ENCODE measurements around the gene MEA1.
A peak's percentile ranks its signal among the peaks of the same experiment; 100 is the strongest.

Gene MEA1

GRCh38 chr6:43013843-43014433, at the start of gene MEA1, which contains the start of gene KLHDC3:
MEA1 (minus strand) TSS chr6:43013946; CDS start chr6:43013813, 133 bp downstream.
KLHDC3 (plus strand) TSS chr6:43014249; CDS start chr6:43017193, 2,944 bp downstream.
- peak within 1 kb of the TSS; percentile 90 for H3K4me2 ChIP-seq
- H3K79me2 ChIP-seq (ENCODE audit: insufficient read depth, low read depth), result peaks cover 25% of the 10 kb centered on the region; the same call in 1 of the 2 replicates
- H3K4me1 ChIP-seq (ENCODE audit: low read depth, poor library complexity, severe bottlenecking), result peaks cover 24% of the 10 kb centered on the region
- no peaks in the 10 kb centered on the region for H4K20me1 ChIP-seq (ENCODE audit: insufficient read depth)
- no peak within 1 kb of the TSS for H3K4me3 ChIP-seq (IDR thresholded peaks at IDR 0.05; ENCODE audit: insufficient read depth, low read depth, low read length)
- no peak within 1 kb of the TSS; the same call in 1 of the 2 replicates for H3K27ac ChIP-seq
- H3K36me3 ChIP-seq (ENCODE audit: insufficient read depth), result no peaks in the 10 kb centered on the region
- no peaks in the 10 kb centered on the region for H3K27me3 ChIP-seq (ENCODE audit: insufficient read depth, low read depth)
- peak within 1 kb of the TSS; percentile 36; the same call in 1 of the 2 replicates for H3K9ac ChIP-seq
- TF ChIP-seq CTCF (conservative IDR thresholded peaks at IDR 0.05; ENCODE audit: low read depth, low read length), result no peak
- peak within 1 kb of the TSS; percentile 76 for H2AFZ ChIP-seq (ENCODE audit: low read depth)

GRCh38 chr6:43062818-43063217, 49.1 kb upstream of the MEA1 start:
- no peak overlapping the region for H3K4me3 ChIP-seq (IDR thresholded peaks at IDR 0.05; ENCODE audit: insufficient read depth, low read depth, low read length)
- no peaks in the 10 kb centered on the region for H3K36me3 ChIP-seq (ENCODE audit: insufficient read depth)
- no peak overlapping the region for H3K4me2 ChIP-seq
- H3K4me1 ChIP-seq (ENCODE audit: low read depth, poor library complexity, severe bottlenecking), result peaks cover 16% of the 10 kb centered on the region
- no peaks in the 10 kb centered on the region for H3K27me3 ChIP-seq (ENCODE audit: insufficient read depth, low read depth)
- H3K27ac ChIP-seq, result no peak overlapping the region
- H4K20me1 ChIP-seq (ENCODE audit: insufficient read depth), result no peaks in the 10 kb centered on the region
- no peak for TF ChIP-seq CTCF (conservative IDR thresholded peaks at IDR 0.05; ENCODE audit: low read depth, low read length)
- H2AFZ ChIP-seq (ENCODE audit: low read depth), result no peak overlapping the region
- no peak overlapping the region for H3K9ac ChIP-seq
- peaks cover 13% of the 10 kb centered on the region for H3K79me2 ChIP-seq (ENCODE audit: insufficient read depth, low read depth)

- Histone ChIP-seq H3K79me2 (ENCODE audit: insufficient read depth, low read depth) (peaks cover 13% of the 10 kb centered on the region), H3K9ac (no peak overlapping the region), H3K4me1 (ENCODE audit: low read depth, poor library complexity, severe bottlenecking) (peaks cover 16% of the 10 kb centered on the region), H2AFZ (ENCODE audit: low read depth) (no peak overlapping the region), H3K4me2 (no peak overlapping the region), H3K27ac (no peak overlapping the region), H4K20me1 (ENCODE audit: insufficient read depth) (no peaks in the 10 kb centered on the region), H3K4me3 (IDR thresholded peaks at IDR 0.05; ENCODE audit: insufficient read depth, low read depth, low read length) (no peak overlapping the region), H3K27me3 (ENCODE audit: insufficient read depth, low read depth) (no peaks in the 10 kb centered on the region), H3K36me3 (ENCODE audit: insufficient read depth) (no peaks in the 10 kb centered on the region)
- no peak for TF ChIP-seq CTCF (conservative IDR thresholded peaks at IDR 0.05; ENCODE audit: low read depth, low read length)
These were observed 48.1 kb upstream of the MEA1 start for GRCh38 chr6:43061861-43062260.

GRCh38 chr6:43060755-43061633, 47.2 kb upstream of the MEA1 start:
- TF ChIP-seq CTCF (conservative IDR thresholded peaks at IDR 0.05; ENCODE audit: low read depth, low read length), result no peak
- Histone ChIP-seq H3K9ac (no peak overlapping the region), H3K27ac (no peak overlapping the region), H3K4me2 (peak overlapping the region; percentile 82; the same call in 1 of the 2 replicates), H3K27me3 (ENCODE audit: insufficient read depth, low read depth) (no peaks in the 10 kb centered on the region), H2AFZ (ENCODE audit: low read depth) (no peak overlapping the region; the same call in 1 of the 2 replicates), H4K20me1 (ENCODE audit: insufficient read depth) (no peaks in the 10 kb centered on the region), H3K36me3 (ENCODE audit: insufficient read depth) (no peaks in the 10 kb centered on the region), H3K4me3 (IDR thresholded peaks at IDR 0.05; ENCODE audit: insufficient read depth, low read depth, low read length) (no peak overlapping the region), H3K79me2 (ENCODE audit: insufficient read depth, low read depth) (peaks cover 13% of the 10 kb centered on the region), H3K4me1 (ENCODE audit: low read depth, poor library complexity, severe bottlenecking) (peaks cover 16% of the 10 kb centered on the region)

Measured in KMS-11 (cell line).